Right cardiac atrium (tissue), 5 donors: ENCODE results near the gene XXYLT1. TPM values are rescaled to one million over a fixed set of nuclear protein-coding genes. Genes with fewer than 3 reads are reported as not detected.
"Not testable (repeated sequence)": the region's sequence is repeated elsewhere in the genome, so short reads cannot be mapped to it uniquely, and the experiment has no call there.

Experiments
- ATAC-seq, 2 donors: fragments of 200-7000 bp; cut with Tn5 transposase; one replicate each; pipeline versions ENCODE4 v1.8.0 to v1.9.1; 2020; ENCODE audit warnings: moderate library complexity in 2 of 2, mild to moderate bottlenecking in 1 of 2
- DNase-seq, 3 donors: peaks; one replicate each; pipeline ENCODE4 v3.0.0-alpha.2; 2020
- H3K27ac ChIP-seq: one replicate; pipeline ENCODE4 v1.5.1; 2013; ENCODE audit warnings: mild to moderate bottlenecking, low read length, control low read depth, moderate library complexity
- H3K27me3 ChIP-seq: one replicate; pipeline ENCODE4 v1.6.1; 2013; ENCODE audit not compliant: control insufficient read depth, insufficient read depth
- H3K4me1 ChIP-seq: one replicate; pipeline ENCODE4 v1.6.1; 2013; ENCODE audit warnings: low read length; ENCODE audit not compliant: control insufficient read depth, insufficient read depth
- H3K4me3 ChIP-seq: one replicate; pipeline ENCODE4 v1.5.1; 2013; ENCODE audit warnings: low read length, control low read depth
- H3K9me3 ChIP-seq: one replicate; pipeline ENCODE4 v1.6.1; 2013; ENCODE audit warnings: low read length; ENCODE audit not compliant: control insufficient read depth
- WGBS: extraction: QIAGEN DNeasy Blood & Tissue Kit; methylation state at CpG from one replicate; pipeline ENCODE4 v1.1.7; 2013; 5-methylcytosine and 5-hydroxymethylcytosine counted together
- intact Hi-C, 4 donors: fragments of 100-400 bp; cut with DNase I; formaldehyde crosslinking; loops; one replicate each; pipeline versions ENCODE4 v1.11.0 to v1.14.0; 2022 to 2023
- polyA plus RNA-seq: library from polyadenylated mRNA; stranded (reverse); fragments of 200-250 nt; gene quantifications from one replicate; pipeline ENCODE4 v1.2.3, GENCODE V29; 2013
- total RNA-seq, 4 donors: library from RNA; stranded (reverse); fragmentation: NEBNext Ultra II Directional; extraction: Animal tissue kit (Norgen Biotek cat#: 25700); gene quantifications; one replicate each; pipeline ENCODE4 v1.2.1, GENCODE V29; 2021
- donor health status: healthy with polysubstance abuse.
- donor health status: DM: no; HTN: yes; CAD: no.
- donor health status: DM: no; HTN: no; CAD: no.
- donor health status: DM: no; HTN: yes; CAD: no; lungs with severe emphysema.
- donor health status: DM: yes; HTN: yes; CAD: no.

XXYLT1 gene
- total and polyA plus RNA-seq, 5 donors: 3.3 to 6.2 (median 4.3) TPM

- no peaks in the 10 kb centered on the region for H3K27me3 ChIP-seq
- intact Hi-C loops: no loop called here
- H3K4me3 ChIP-seq: no peak overlapping the region
- DNase-seq (peak in 1 of 3 donors; percentile 66), ATAC-seq (peak in 1 of 2 donors; percentile 29)
- H3K27ac ChIP-seq: no peak overlapping the region
- no peaks in the 10 kb centered on the region for H3K4me1 ChIP-seq
- H3K9me3 ChIP-seq: no peaks in the 10 kb centered on the region
- WGBS: 82% methylated on average over 11 of the region's 11 CpGs
These were observed 230.9 kb downstream of the XXYLT1 start for GRCh38 chr3:195040094-195040493.

DNA sequence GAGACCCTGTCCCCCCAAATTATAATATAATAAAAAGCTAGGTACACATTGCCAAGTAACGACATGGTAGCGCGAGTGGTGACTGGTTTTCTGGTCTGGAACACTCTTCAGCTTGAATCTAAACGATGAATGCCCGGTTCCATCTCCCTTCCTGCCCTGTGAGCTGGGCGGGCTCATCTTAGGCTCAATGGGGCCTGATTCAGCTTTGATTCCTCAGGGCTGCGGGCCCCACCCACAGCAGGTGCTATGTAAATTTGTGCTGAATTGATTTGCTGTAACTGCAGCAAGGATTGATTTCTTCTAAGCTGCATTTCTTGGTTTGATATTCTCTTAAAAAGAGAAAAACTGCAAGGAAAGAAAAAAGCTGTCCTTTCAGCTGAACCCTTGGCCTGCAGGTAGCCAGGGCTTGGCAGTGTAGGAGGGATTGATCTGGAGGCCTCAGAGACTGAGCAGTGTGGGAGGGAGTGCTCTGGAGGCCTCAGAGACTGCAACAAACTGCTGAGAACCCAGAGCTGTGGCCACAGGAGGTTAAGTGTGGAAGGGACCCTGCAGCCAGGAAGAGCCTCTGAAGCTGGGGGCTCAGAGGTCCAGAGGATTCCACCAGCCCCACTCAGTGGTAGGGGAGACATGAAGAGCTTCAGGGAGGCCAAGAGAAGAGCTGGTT is 231.6 kb downstream of the XXYLT1 start:
- H3K27me3 ChIP-seq: no peaks in the 10 kb centered on the region
- intact Hi-C loops: no loop called here
- H3K4me1 ChIP-seq: no peaks in the 10 kb centered on the region
- ATAC-seq (no peak), DNase-seq (no peak)
- 92% methylated on average over 7 of the region's 7 CpGs for WGBS
- H3K27ac ChIP-seq: no peak overlapping the region
- no peaks in the 10 kb centered on the region for H3K9me3 ChIP-seq
- no peak overlapping the region for H3K4me3 ChIP-seq

DNA sequence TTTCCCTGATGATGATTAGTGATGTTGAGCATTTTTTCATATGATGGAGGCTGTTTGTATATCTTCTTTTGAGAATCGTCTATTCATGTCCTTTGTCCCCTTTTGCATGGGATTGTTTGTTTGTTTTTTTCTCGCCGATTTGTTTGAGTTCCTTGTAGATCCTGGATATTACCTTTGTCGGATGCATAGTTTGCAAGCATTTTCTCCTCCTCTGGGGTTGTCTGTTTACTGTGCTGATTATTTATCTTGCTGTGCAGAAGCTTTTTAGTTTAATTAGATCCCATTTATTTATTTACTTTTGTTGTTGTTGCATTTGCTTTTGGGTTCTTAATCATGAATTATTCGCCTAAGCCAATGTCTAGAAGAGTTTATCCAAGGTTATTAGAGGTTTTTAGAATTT is 232.8 kb downstream of the XXYLT1 start:
- WGBS: 88% methylated on average over 5 of the region's 5 CpGs
- DNase-seq (no peak), ATAC-seq (no peak)
- Histone ChIP-seq H3K4me1 (no peaks in the 10 kb centered on the region), H3K27ac (no peak overlapping the region), H3K4me3 (no peak overlapping the region), H3K9me3 (no peaks in the 10 kb centered on the region), H3K27me3 (no peaks in the 10 kb centered on the region)
- intact Hi-C loops: no loop called here

DNA sequence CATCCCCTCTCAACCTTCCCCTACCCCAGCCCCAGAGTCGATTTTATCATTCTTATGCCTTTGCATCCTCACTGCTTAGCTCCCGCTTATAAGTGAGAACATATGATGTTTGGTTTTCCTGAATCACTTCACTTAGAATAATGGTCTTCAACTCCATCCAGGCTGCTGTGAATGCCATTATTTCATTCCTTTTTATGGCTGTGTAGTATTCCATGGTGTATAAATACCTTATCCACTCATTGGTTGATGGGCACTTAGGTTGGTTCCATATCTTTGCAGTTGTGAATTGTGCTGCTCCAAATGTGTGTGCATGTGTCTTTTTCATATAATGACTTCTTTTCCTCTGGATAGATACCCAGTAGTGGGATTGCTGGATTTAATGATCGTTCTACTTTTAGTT is 233.4 kb downstream of the XXYLT1 start:
- intact Hi-C loops, DNase-seq, H3K4me3 ChIP-seq, H3K27me3 ChIP-seq, H3K9me3 ChIP-seq, ATAC-seq, H3K27ac ChIP-seq, H3K4me1 ChIP-seq: not testable (repeated sequence)
- 96% methylated on average over 3 of the region's 3 CpGs for WGBS

DNA sequence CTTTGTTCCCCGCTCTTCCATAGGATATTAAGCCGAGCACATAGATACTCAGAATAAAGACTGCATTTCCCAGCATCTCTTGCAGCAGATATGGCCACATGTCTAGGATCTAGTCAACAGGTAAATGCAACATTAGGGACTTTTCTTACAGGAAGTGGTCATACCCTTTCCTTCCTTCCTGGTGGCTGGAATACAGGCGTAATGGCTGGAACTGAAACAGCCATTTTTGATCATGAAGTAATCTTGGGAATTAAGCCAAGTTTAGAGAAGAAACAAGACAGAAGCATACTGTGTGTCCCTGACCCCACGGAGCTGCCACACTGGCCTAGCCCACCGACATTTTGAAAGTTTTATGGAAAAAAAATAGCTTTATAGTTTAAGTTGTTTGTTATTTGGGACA is 234.0 kb downstream of the XXYLT1 start:
- DNase-seq (no peak), ATAC-seq (no peak)
- WGBS: 78% methylated on average over 5 of the region's 5 CpGs
- no peaks in the 10 kb centered on the region for H3K27me3 ChIP-seq
- H3K27ac ChIP-seq: no peak overlapping the region
- H3K4me1 ChIP-seq: no peaks in the 10 kb centered on the region
- no peak overlapping the region for H3K4me3 ChIP-seq
- no peaks in the 10 kb centered on the region for H3K9me3 ChIP-seq
- intact Hi-C loops: no loop called here

DNA sequence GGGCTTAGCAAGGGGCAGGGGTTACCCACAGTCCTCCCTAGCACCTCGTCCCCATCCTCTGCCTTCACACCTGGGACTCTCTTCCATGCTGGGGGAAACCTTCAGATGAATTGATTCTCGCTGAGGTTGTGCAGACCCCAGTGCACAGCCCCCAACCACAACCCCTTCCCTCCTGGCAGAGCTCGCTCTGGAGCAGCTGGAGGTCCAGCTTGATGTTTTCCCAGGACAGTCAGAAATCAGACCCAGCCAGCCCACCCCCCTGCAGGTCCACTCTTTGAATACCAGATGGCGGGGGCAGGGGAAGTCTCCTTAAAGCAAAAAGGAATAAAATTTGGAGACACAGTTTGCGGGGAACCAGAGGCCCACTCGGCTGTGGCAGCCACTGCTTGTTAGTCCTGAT is 234.4 kb downstream of the XXYLT1 start:
- no peak overlapping the region for H3K4me3 ChIP-seq
- H3K27me3 ChIP-seq: no peaks in the 10 kb centered on the region
- ATAC-seq (no peak), DNase-seq (no peak)
- intact Hi-C loops: no loop called here
- no peaks in the 10 kb centered on the region for H3K9me3 ChIP-seq
- H3K27ac ChIP-seq: no peak overlapping the region
- WGBS: 84% methylated on average over 6 of the region's 6 CpGs
- peaks cover 3% of the 10 kb centered on the region for H3K4me1 ChIP-seq

DNA sequence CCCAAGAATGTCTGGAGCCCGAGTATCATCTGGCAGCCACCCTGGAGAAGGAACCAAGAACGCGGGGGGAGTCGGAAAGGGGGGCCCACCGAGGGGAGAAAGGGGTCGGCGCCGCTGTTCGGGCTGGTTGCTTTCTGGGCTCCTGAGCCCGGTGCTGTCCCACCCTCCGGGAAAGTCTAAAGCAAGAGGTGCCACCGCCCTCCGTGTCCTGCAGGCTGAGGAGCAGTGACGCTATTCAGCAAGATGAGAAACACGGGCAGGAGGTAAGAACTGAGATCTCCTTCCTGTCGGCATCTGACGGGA is 234.8 kb downstream of the XXYLT1 start:
- DNase-seq: no peak
- no peaks in the 10 kb centered on the region for H3K27me3 ChIP-seq
- intact Hi-C loops: no loop called here
- H3K27ac ChIP-seq: no peak overlapping the region
- no peak overlapping the region for H3K4me3 ChIP-seq
- H3K4me1 ChIP-seq: peaks cover 3% of the 10 kb centered on the region
- 68% methylated on average over 17 of the region's 17 CpGs for WGBS
- ATAC-seq: no peak
- no peaks in the 10 kb centered on the region for H3K9me3 ChIP-seq

DNA sequence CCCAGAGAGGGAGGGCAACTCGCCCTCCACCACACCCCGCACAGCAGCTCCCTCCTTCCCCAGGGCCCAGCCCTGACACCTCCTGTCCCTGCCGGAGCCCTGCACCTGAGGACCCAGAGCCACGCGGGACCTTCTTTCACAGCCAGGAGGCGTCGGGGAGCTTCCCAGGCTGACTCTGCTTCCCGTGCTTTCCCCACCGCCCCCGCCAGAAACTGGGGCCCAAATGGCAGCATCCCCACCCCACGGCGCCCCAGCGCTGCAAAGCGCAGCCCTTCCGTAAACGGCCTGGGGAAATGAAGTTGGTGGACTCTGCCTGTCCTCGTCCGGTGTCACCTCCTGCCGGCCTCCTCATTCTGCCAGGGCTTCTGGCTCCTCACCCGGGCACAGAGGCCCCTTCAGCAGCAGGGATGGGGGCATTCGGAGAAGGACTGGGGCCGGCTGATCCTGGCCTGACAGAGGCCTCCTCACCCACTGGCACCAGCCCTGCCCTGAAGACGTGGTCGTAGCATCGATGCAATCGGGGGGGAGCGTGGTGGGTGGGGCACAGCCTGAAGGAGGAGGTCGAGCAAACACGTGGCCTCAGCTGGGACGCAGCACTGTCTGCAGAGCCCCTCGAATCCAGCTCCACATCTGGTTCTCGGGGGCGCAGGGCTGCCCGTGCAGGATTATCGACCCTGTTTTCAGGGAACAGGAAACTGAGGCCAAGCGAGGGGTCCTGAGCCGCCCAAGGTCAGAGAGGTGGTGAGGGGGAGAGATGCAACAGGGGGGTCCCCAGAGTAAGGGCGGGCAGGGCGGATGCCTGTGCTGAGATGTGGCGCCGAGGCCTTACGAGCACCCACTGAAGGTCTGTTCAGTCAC is 235.4 kb downstream of the XXYLT1 start:
- H3K27ac ChIP-seq: no peak overlapping the region
- ATAC-seq (no peak), DNase-seq (peak in 1 of 3 donors; percentile 49)
- H3K4me1 ChIP-seq: peaks cover 3% of the 10 kb centered on the region
- no peaks in the 10 kb centered on the region for H3K9me3 ChIP-seq
- no peaks in the 10 kb centered on the region for H3K27me3 ChIP-seq
- 74% methylated on average over 42 of the region's 42 CpGs for WGBS
- intact Hi-C loops: no loop called here
- no peak overlapping the region for H3K4me3 ChIP-seq

- DNase-seq: no peak
- Histone ChIP-seq H3K4me3 (no peak overlapping the region), H3K27ac (no peak overlapping the region), H3K4me1 (peaks cover 3% of the 10 kb centered on the region), H3K9me3 (no peaks in the 10 kb centered on the region), H3K27me3 (no peaks in the 10 kb centered on the region)
- 94% methylated on average over 11 of the region's 11 CpGs for WGBS
- intact Hi-C loops: no loop called here
- no peak for ATAC-seq
These were observed 236.4 kb downstream of the XXYLT1 start for GRCh38 chr3:195034541-195034940.

- WGBS: 72% methylated on average over 9 of the region's 9 CpGs
- H3K4me3 ChIP-seq: no peak overlapping the region
These were observed 236.9 kb downstream of the XXYLT1 start for GRCh38 chr3:195034101-195034500.

GRCh38 chr3:195033531-195034091 is 237.3 kb downstream of the XXYLT1 start:
- DNase-seq (no peak), ATAC-seq (peak in 1 of 2 donors; percentile 15)
- H3K4me1 ChIP-seq: peaks cover 3% of the 10 kb centered on the region
- H3K27ac ChIP-seq: no peak overlapping the region
- intact Hi-C loops: no loop called here
- 80% methylated on average over 12 of the region's 12 CpGs for WGBS
- H3K9me3 ChIP-seq: no peaks in the 10 kb centered on the region
- no peak overlapping the region for H3K4me3 ChIP-seq
- H3K27me3 ChIP-seq: no peaks in the 10 kb centered on the region

More at GRCh38 chr3:195034101-195034500, 236.9 kb downstream of the XXYLT1 start:
- Histone ChIP-seq H3K4me1 (peaks cover 3% of the 10 kb centered on the region), H3K9me3 (no peaks in the 10 kb centered on the region), H3K27me3 (no peaks in the 10 kb centered on the region), H3K27ac (no peak overlapping the region)
- ATAC-seq: no peak
- intact Hi-C loops: no loop called here
- DNase-seq: no peak
